Choroid plexus epithelial cell (primary cell): ENCODE results near the gene DPH6.
"Not testable (repeated sequence)": the region's sequence is repeated elsewhere in the genome, so short reads cannot be mapped to it uniquely, and the experiment has no call there.

Experiments
- DNase-seq: peaks from one replicate; pipeline ENCODE4 v3.0.0-alpha.2; 2010; ENCODE audit warnings: low read depth
- H3K4me3 ChIP-seq: 2 replicates; pipeline ENCODE4 v1.5.1; 2011; ENCODE audit warnings: low read depth, mild to moderate bottlenecking, control low read depth, low read length, moderate library complexity
- CTCF ChIP-seq: conservative IDR thresholded peaks from 2 replicates; pipeline ENCODE4 v1.5.1; 2011; ENCODE audit warnings: low read depth, mild to moderate bottlenecking, control low read depth, inconsistent platforms, low read length, moderate library complexity

Gene DPH6

GRCh38 chr15:35443376-35443775 lies 102.6 kb downstream of the DPH6 start:
- no peak overlapping the region for H3K4me3 ChIP-seq
- DNase-seq, result no peak
- TF ChIP-seq CTCF, result no peak

GRCh38 chr15:35442742-35443141 lies 103.2 kb downstream of the DPH6 start:
- DNase-seq, result peak; percentile 29
- no peak for TF ChIP-seq CTCF
- H3K4me3 ChIP-seq, result no peak overlapping the region

GRCh38 chr15:35441279-35441678 lies 104.7 kb downstream of the DPH6 start:
- DNase-seq, result not testable (repeated sequence)

GRCh38 chr15:35440265-35440664 lies 105.7 kb downstream of the DPH6 start:
- no peak overlapping the region for H3K4me3 ChIP-seq
- no peak for DNase-seq
- no peak for TF ChIP-seq CTCF

More at GRCh38 chr15:35441279-35441678, 104.7 kb downstream of the DPH6 start:
- not testable (repeated sequence) for H3K4me3 ChIP-seq

GRCh38 chr15:35439291-35439690 lies 106.7 kb downstream of the DPH6 start:
- DNase-seq, result peak; percentile 89
- TF ChIP-seq CTCF, result no peak
- H3K4me3 ChIP-seq, result no peak overlapping the region

GRCh38 chr15:35437157-35437556 lies 108.8 kb downstream of the DPH6 start:
- DNase-seq, result peak; percentile 65
- no peak overlapping the region for H3K4me3 ChIP-seq
- peak; percentile 51 for TF ChIP-seq CTCF

- no peak overlapping the region for H3K4me3 ChIP-seq
- no peak for TF ChIP-seq CTCF
- DNase-seq, result no peak
Observed at GRCh38 chr15:35436422-35436821, 109.5 kb downstream of the DPH6 start.

GRCh38 chr15:35431281-35431680 lies 114.7 kb downstream of the DPH6 start:
- no peak overlapping the region for H3K4me3 ChIP-seq
- TF ChIP-seq CTCF, result no peak
- no peak for DNase-seq
